Suprapubic skin (tissue), 3 donors: ENCODE results near the gene ADD3.

Source experiments
- EP300 ChIP-seq: sonication (generic); formaldehyde crosslinking; IDR thresholded peaks from one replicate; pipeline ENCODE4 v1.6.1; 2017; ENCODE audit warnings: antibody characterized with exemption
- POLR2A ChIP-seq, 2 donors: fragments of 450-650 bp; IDR thresholded peaks; one replicate each; pipeline ENCODE4 v1.6.1; 2017; ENCODE audit warnings: antibody characterized with exemption in 2 of 2, mild to moderate bottlenecking in 2 of 2, moderate library complexity in 2 of 2
- TF ChIP-seq, protein P1 (sequence below), 2 donors: fragments of 200-600 bp in 1 of 2; fragments of 450-650 bp in 1 of 2; sonication (generic) in 1 of 2; IDR thresholded peaks; one replicate each; pipeline ENCODE4 v1.5.1; 2016 to 2019; ENCODE audit warnings: antibody characterized with exemption in 2 of 2, mild to moderate bottlenecking in 1 of 2, moderate library complexity in 1 of 2

DNA sequence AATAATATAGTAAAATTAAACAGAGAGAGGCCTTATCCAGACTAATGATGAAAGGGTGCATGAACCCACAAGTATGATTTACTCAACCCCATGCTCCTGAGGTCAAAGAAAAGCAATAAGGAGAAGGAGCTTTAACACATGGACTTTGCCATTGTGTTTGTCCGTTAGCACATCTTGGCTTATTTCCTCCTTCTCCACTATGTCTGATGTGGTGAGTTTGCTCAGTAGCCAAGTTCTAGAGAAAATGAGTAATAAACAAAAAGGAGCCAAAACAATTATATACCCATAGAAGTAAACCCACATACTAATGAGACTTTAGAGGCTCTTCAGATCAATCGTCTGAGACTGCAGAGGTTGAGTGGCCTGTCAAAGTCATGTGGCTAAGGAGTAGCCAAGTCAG is 26.1 kb upstream of the ADD3 start:
- TF ChIP-seq, protein P1, sequence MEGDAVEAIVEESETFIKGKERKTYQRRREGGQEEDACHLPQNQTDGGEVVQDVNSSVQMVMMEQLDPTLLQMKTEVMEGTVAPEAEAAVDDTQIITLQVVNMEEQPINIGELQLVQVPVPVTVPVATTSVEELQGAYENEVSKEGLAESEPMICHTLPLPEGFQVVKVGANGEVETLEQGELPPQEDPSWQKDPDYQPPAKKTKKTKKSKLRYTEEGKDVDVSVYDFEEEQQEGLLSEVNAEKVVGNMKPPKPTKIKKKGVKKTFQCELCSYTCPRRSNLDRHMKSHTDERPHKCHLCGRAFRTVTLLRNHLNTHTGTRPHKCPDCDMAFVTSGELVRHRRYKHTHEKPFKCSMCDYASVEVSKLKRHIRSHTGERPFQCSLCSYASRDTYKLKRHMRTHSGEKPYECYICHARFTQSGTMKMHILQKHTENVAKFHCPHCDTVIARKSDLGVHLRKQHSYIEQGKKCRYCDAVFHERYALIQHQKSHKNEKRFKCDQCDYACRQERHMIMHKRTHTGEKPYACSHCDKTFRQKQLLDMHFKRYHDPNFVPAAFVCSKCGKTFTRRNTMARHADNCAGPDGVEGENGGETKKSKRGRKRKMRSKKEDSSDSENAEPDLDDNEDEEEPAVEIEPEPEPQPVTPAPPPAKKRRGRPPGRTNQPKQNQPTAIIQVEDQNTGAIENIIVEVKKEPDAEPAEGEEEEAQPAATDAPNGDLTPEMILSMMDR (IDR thresholded peaks at IDR 0.05), result no peak
- no peak for TF ChIP-seq POLR2A (IDR thresholded peaks at IDR 0.05)
- TF ChIP-seq EP300, result no peak
